WI38 (cell line): Measurements from ENCODE around the gene METTL25B.

Experiments used
- H3K4me3 ChIP-seq: 2 replicates; pipeline ENCODE4 v1.5.1; 2011; ENCODE audit warnings: low read depth, mild to moderate bottlenecking, control low read depth, low read length
- CTCF ChIP-seq: IDR thresholded peaks from 2 replicates; pipeline ENCODE4 v1.5.1; 2012; ENCODE audit warnings: low read depth, mild to moderate bottlenecking, control low read depth, low read length

METTL25B gene

GRCh38 chr1:156703741-156704140 lies 24.5 kb upstream of the METTL25B start:
- TF ChIP-seq CTCF, result no peak
- H3K4me3 ChIP-seq, result no peak overlapping the region

GRCh38 chr1:156704166-156704711 lies 24.0 kb upstream of the METTL25B start:
- TF ChIP-seq CTCF, result no peak
- H3K4me3 ChIP-seq, result peak overlapping the region; percentile 20

- peak overlapping the region; percentile 20 for H3K4me3 ChIP-seq
- no peak for TF ChIP-seq CTCF
These were observed 23.3 kb upstream of the METTL25B start for GRCh38 chr1:156704930-156705320.

- H3K4me3 ChIP-seq, result peak within 1 kb of the TSS; percentile 20
- TF ChIP-seq CTCF, result no peak
These were observed 22.9 kb upstream of the METTL25B start, which contains the start of gene CRABP2 for GRCh38 chr1:156705321-156705917. TSS of gene CRABP2 (minus strand) at chr1:156705583. CDS start at chr1:156705446, 137 bp downstream.

- peak overlapping the region; percentile 10 for H3K4me3 ChIP-seq
- TF ChIP-seq CTCF, result peak; percentile 75
These were observed 22.2 kb upstream of the METTL25B start for GRCh38 chr1:156705918-156706656.

GRCh38 chr1:156706657-156707416 lies 21.4 kb upstream of the METTL25B start:
- TF ChIP-seq CTCF, result no peak
- no peak overlapping the region for H3K4me3 ChIP-seq
